ENCODE measurements around the gene CAMSAP2. TPM values are rescaled to one million over a fixed set of nuclear protein-coding genes. Genes with fewer than 3 reads are reported as not detected.

Gene CAMSAP2
- total and polyA plus RNA-seq, 2 donors (not counting 3 experiments of a cell fraction or from before 2014, with no cell fraction given): 6.7 to 45.5 TPM

DNA sequence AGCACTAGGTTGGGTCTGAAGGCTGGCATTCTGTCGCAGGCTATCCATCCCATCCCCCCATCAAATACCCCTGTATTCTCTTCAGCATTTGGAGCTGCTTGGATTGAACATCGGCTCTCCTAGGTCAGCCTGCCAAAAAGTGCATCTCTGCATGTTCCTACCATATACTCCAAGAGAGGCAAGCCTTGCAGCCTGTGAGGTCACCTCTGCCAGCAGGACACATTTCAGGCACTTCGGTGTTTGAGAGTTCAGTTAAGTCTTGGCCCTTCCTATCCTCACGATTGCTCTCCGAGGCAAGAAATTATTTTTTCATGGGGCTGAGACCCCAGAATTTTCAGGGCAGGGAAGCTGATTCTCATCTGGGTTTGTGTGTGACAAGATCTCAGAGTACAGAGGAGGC lies 136.7 kb downstream of the CAMSAP2 start:
- Histone ChIP-seq H3K79me2 (ENCODE audit: control insufficient read depth, insufficient read depth, low read length) (no peaks in the 10 kb centered on the region), H3K4me3 (replicated peaks in 1 of 3; ENCODE audit: insufficient read depth in 1 of 3, low read depth in 1 of 3, low read length in 3 of 3) (no peak overlapping the region), H3K9me3 (replicated peaks; ENCODE audit: control insufficient read depth, insufficient read depth, low read length) (no peaks in the 10 kb centered on the region), H3K27ac (ENCODE audit: insufficient read depth, low read depth, low read length) (no peak overlapping the region), H3K27me3 (ENCODE audit: control insufficient read depth in 2 of 2, insufficient read depth in 2 of 2, low read length in 2 of 2) (peaks cover 60% of the 10 kb centered on the region in 2 experiments), H3K4me2 (ENCODE audit: insufficient read depth, low read length) (no peak overlapping the region), H3K9ac (replicated peaks; ENCODE audit: extremely low read depth, insufficient read depth, low read length) (no peak overlapping the region), H3K9me1 (replicated peaks; ENCODE audit: control insufficient read depth, extremely low read depth, insufficient read depth, low read length) (no peaks in the 10 kb centered on the region), H3K4me1 (ENCODE audit: control insufficient read depth, extremely low read depth, insufficient read depth, low read length) (peaks cover 10% of the 10 kb centered on the region), H2AFZ (ENCODE audit: low read depth, low read length) (no peak overlapping the region), H3K36me3 (ENCODE audit: control insufficient read depth in 2 of 2, extremely low read depth in 1 of 2, insufficient read depth in 2 of 2, low read length in 2 of 2) (no peaks in the 10 kb centered on the region), H4K20me1 (replicated peaks; ENCODE audit: control insufficient read depth, extremely low read depth, insufficient read depth, low read length) (no peaks in the 10 kb centered on the region)
- intact Hi-C loops (cut with micrococcal nuclease): no loop called here
- dilution Hi-C loops (cut with MboI; ENCODE audit: extremely low pct_ligation_motif_present, low sequenced_read_pairs): no loop called here
- FAIRE-seq: no peak
- BruUV-seq (replicated peaks): no TSS peak
- ChIA-PET CTCF (no interaction called here), POLR2A (no interaction called here)
- TF ChIP-seq JUN (IDR thresholded peaks at IDR 0.05; ENCODE audit: borderline replicate concordance, insufficient read depth, insufficient read length, low read depth): no peak
- no peak for DNase-seq (ENCODE audit: low read depth, low spot score)

DNA sequence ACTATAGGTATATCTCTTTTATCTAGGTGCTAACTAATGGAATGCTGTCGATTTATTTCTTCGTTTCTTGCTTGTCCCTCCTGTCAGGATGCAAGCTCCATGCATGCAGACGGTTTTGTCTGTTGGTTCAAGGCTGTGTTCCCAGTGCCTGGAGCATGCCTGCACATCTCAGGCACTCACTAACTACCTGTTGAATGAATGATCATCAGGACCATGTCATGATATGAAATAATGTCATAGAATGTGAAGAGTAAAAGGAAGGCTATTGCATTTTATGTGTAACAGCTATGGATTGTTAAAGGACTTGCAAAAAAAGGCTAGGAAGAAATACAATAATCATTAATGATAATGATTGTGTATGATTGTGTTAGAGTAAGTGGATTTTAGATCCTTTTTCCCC lies 138.3 kb downstream of the CAMSAP2 start:
- peaks cover 10% of the 10 kb centered on the region for H3K4me1 ChIP-seq (ENCODE audit: control insufficient read depth, extremely low read depth, insufficient read depth, low read length)
- ChIA-PET CTCF (interaction anchor here (0.9 kb wide), 1 partner anchor 14 kb away, joined by 3 read pairs; no protein-coding TSS in a partner anchor), POLR2A (interaction anchor here (0.6 to 0.7 kb wide), 2 partner anchors 22 to 48 kb away, joined by 3 to 6 read pairs; no protein-coding TSS in a partner anchor)
- no peaks in the 10 kb centered on the region for H3K36me3 ChIP-seq (ENCODE audit: control insufficient read depth in 2 of 2, extremely low read depth in 1 of 2, insufficient read depth in 2 of 2, low read length in 2 of 2)
- FAIRE-seq (no peak), DNase-seq (ENCODE audit: low read depth, low spot score) (no peak)
- no peaks in the 10 kb centered on the region for H3K79me2 ChIP-seq (ENCODE audit: control insufficient read depth, insufficient read depth, low read length)
- H3K9me1 ChIP-seq (replicated peaks; ENCODE audit: control insufficient read depth, extremely low read depth, insufficient read depth, low read length): no peaks in the 10 kb centered on the region
- no peak overlapping the region for H3K4me2 ChIP-seq (ENCODE audit: insufficient read depth, low read length)
- peaks cover 48 to 50% of the 10 kb centered on the region in 2 experiments for H3K27me3 ChIP-seq (ENCODE audit: control insufficient read depth in 2 of 2, insufficient read depth in 2 of 2, low read length in 2 of 2)
- dilution Hi-C loops (cut with MboI; ENCODE audit: extremely low pct_ligation_motif_present, low sequenced_read_pairs): no loop called here
- no peak overlapping the region for H3K27ac ChIP-seq (ENCODE audit: insufficient read depth, low read depth, low read length)
- no peaks in the 10 kb centered on the region for H4K20me1 ChIP-seq (replicated peaks; ENCODE audit: control insufficient read depth, extremely low read depth, insufficient read depth, low read length)
- intact Hi-C loops (cut with micrococcal nuclease): no loop called here
- no peak overlapping the region for H2AFZ ChIP-seq (ENCODE audit: low read depth, low read length)
- no peaks in the 10 kb centered on the region for H3K9me3 ChIP-seq (replicated peaks; ENCODE audit: control insufficient read depth, insufficient read depth, low read length)
- H3K9ac ChIP-seq (replicated peaks; ENCODE audit: extremely low read depth, insufficient read depth, low read length): no peak overlapping the region
- no peak overlapping the region for H3K4me3 ChIP-seq (replicated peaks in 1 of 3; ENCODE audit: insufficient read depth in 1 of 3, low read depth in 1 of 3, low read length in 3 of 3)
- BruUV-seq (replicated peaks): no TSS peak
- TF ChIP-seq MYC (IDR thresholded peaks at IDR 0.05; ENCODE audit: low read depth, low read length) (no peak), POLR2A (IDR thresholded peaks at IDR 0.05; ENCODE audit: low read depth, low read length) (no peak), GATA2 (IDR thresholded peaks at IDR 0.05; ENCODE audit: insufficient read depth, insufficient read length, low read depth, low read length) (no peak)
- TF ChIP-seq, protein P1, sequence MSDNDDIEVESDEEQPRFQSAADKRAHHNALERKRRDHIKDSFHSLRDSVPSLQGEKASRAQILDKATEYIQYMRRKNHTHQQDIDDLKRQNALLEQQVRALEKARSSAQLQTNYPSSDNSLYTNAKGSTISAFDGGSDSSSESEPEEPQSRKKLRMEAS (IDR thresholded peaks at IDR 0.05; ENCODE audit: insufficient read depth, insufficient read length): no peak

All from endothelial cell of umbilical vein (primary cell).